ENCODE data around the gene GABPA.

DNA sequence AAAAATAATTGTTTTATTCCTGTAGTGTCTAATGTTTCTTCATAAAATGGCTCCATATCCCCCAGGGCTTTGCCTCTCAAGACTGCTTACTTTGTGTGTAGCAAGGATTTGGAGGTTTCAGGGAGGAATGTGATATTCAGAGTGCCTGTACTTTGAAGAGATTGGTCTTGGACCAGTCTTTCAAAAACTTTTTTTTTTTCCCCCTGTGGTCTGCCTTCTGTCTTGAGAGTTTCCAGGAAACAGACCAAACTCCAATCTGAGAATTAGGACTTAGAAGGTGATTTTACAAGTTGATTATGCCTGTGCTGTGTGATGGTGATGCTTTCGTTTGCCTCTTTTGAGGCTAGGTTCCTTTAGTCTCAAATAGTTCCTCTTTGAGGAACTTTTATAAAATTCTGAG, 25.9 kb downstream of the GABPA start:
- TF ChIP-seq, protein P1, sequence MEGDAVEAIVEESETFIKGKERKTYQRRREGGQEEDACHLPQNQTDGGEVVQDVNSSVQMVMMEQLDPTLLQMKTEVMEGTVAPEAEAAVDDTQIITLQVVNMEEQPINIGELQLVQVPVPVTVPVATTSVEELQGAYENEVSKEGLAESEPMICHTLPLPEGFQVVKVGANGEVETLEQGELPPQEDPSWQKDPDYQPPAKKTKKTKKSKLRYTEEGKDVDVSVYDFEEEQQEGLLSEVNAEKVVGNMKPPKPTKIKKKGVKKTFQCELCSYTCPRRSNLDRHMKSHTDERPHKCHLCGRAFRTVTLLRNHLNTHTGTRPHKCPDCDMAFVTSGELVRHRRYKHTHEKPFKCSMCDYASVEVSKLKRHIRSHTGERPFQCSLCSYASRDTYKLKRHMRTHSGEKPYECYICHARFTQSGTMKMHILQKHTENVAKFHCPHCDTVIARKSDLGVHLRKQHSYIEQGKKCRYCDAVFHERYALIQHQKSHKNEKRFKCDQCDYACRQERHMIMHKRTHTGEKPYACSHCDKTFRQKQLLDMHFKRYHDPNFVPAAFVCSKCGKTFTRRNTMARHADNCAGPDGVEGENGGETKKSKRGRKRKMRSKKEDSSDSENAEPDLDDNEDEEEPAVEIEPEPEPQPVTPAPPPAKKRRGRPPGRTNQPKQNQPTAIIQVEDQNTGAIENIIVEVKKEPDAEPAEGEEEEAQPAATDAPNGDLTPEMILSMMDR (IDR thresholded peaks at IDR 0.05), result no peak
- TF ChIP-seq EZH2 (IDR thresholded peaks at IDR 0.05; ENCODE audit: borderline replicate concordance, insufficient read depth, low read depth, low read length, poor library complexity, severe bottlenecking), result no peak

Measured in B cell (primary cell).